ENCODE measurements around the gene DLG2.

DLG2 gene

GRCh38 chr11:84722583-84723108 is 904.5 kb downstream of the DLG2 start:
- no peak overlapping the region for H3K4me2 ChIP-seq (ENCODE audit: low read length)
- no peaks in the 10 kb centered on the region for H3F3A ChIP-seq (ENCODE audit: insufficient read depth, low read length)
- H3K4me3 ChIP-seq (ENCODE audit: low read depth, low read length, poor library complexity, severe bottlenecking): no peak overlapping the region
- no peaks in the 10 kb centered on the region for H3K9me3 ChIP-seq (ENCODE audit: low read length)
- H3K27me3 ChIP-seq (ENCODE audit: insufficient read depth, low read length): no peaks in the 10 kb centered on the region
- peaks cover 17% of the 10 kb centered on the region for H3K4me1 ChIP-seq (ENCODE audit: insufficient read depth, low read length, severe bottlenecking)
- H3K9me2 ChIP-seq (ENCODE audit: low read depth, low read length): no peaks in the 10 kb centered on the region
- H3K36me3 ChIP-seq (ENCODE audit: insufficient read depth, low read length): no peaks in the 10 kb centered on the region
- no peak for TF ChIP-seq EZH2 (IDR thresholded peaks at IDR 0.05; ENCODE audit: borderline replicate concordance, low read length)
- TF ChIP-seq CTCF (IDR thresholded peaks at IDR 0.05; ENCODE audit: low read length): peak; percentile 41
- no peak overlapping the region for H2AFZ ChIP-seq (ENCODE audit: low read length)
- H3K79me2 ChIP-seq (ENCODE audit: insufficient read depth, low read length): no peaks in the 10 kb centered on the region
- H3K27ac ChIP-seq (ENCODE audit: low read depth, low read length, poor library complexity, severe bottlenecking): no peak overlapping the region
- no peaks in the 10 kb centered on the region for H4K20me1 ChIP-seq (ENCODE audit: insufficient read depth, low read length)
- no peak overlapping the region; the same call in 1 of the 2 replicates for H3K9ac ChIP-seq (ENCODE audit: low read length)

GRCh38 chr11:84721561-84721961 is 905.6 kb downstream of the DLG2 start:
- peak overlapping the region; percentile 61 for H3K4me3 ChIP-seq (ENCODE audit: low read depth, low read length, poor library complexity, severe bottlenecking)
- H2AFZ ChIP-seq (ENCODE audit: low read length): no peak overlapping the region
- no peaks in the 10 kb centered on the region for H3K9me3 ChIP-seq (ENCODE audit: low read length)
- no peaks in the 10 kb centered on the region for H3K9me2 ChIP-seq (ENCODE audit: low read depth, low read length)
- no peaks in the 10 kb centered on the region for H3K36me3 ChIP-seq (ENCODE audit: insufficient read depth, low read length)
- H3K4me2 ChIP-seq (ENCODE audit: low read length): peak overlapping the region; percentile 67
- no peaks in the 10 kb centered on the region for H4K20me1 ChIP-seq (ENCODE audit: insufficient read depth, low read length)
- H3K27me3 ChIP-seq (ENCODE audit: insufficient read depth, low read length): no peaks in the 10 kb centered on the region
- H3F3A ChIP-seq (ENCODE audit: insufficient read depth, low read length): no peaks in the 10 kb centered on the region
- H3K27ac ChIP-seq (ENCODE audit: low read depth, low read length, poor library complexity, severe bottlenecking): peak overlapping the region; percentile 88
- no peaks in the 10 kb centered on the region for H3K79me2 ChIP-seq (ENCODE audit: insufficient read depth, low read length)
- peaks cover 17% of the 10 kb centered on the region for H3K4me1 ChIP-seq (ENCODE audit: insufficient read depth, low read length, severe bottlenecking)
- H3K9ac ChIP-seq (ENCODE audit: low read length): peak overlapping the region; percentile 61; the same call in 1 of the 2 replicates
- TF ChIP-seq EZH2 (IDR thresholded peaks at IDR 0.05; ENCODE audit: borderline replicate concordance, low read length): no peak
- no peak for TF ChIP-seq CTCF (IDR thresholded peaks at IDR 0.05; ENCODE audit: low read length)

DNA sequence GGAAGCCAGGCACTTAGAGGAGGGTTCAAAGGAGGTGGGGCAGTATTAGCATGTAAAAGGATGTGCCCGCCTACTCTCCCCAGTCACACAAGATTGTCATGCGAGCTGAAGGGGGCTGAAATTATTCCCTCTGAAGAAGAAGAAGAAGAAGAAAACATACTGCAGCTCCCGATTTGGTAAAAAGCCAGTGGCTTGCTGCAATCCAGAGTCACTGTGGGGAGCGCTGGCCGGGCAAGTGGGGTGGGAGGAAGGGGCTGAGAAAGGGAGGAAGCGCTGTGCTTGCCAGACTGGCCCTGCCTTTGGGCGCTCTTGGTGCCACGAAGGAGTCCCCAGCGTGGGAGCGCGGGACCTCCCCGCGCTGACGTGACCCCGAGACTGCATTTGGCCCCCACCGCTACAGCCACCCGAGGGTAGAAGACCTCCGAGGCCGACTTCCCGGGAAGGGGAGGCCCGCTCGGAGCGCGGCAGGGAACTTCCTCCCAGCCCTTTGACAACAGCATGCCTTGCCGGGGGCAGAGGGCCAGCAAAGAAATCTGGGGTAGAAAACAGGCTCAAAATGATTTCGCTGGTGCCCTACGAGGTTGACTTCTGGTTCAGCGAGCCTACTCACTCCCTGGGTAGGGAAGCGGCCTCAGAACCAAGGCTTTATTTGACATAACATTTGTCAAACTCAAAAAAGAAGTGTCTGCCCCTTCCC is 906.3 kb downstream of the DLG2 start:
- Histone ChIP-seq H3K4me3 (ENCODE audit: low read depth, low read length, poor library complexity, severe bottlenecking) (peak overlapping the region; percentile 61), H3K9me2 (ENCODE audit: low read depth, low read length) (no peaks in the 10 kb centered on the region), H3K27ac (ENCODE audit: low read depth, low read length, poor library complexity, severe bottlenecking) (peak overlapping the region; percentile 88), H3K4me1 (ENCODE audit: insufficient read depth, low read length, severe bottlenecking) (peaks cover 17% of the 10 kb centered on the region), H3K4me2 (ENCODE audit: low read length) (peak overlapping the region; percentile 67), H3K9ac (ENCODE audit: low read length) (peak overlapping the region; percentile 61), H3F3A (ENCODE audit: insufficient read depth, low read length) (no peaks in the 10 kb centered on the region), H4K20me1 (ENCODE audit: insufficient read depth, low read length) (no peaks in the 10 kb centered on the region), H3K79me2 (ENCODE audit: insufficient read depth, low read length) (no peaks in the 10 kb centered on the region), H3K27me3 (ENCODE audit: insufficient read depth, low read length) (no peaks in the 10 kb centered on the region), H2AFZ (ENCODE audit: low read length) (no peak overlapping the region), H3K9me3 (ENCODE audit: low read length) (no peaks in the 10 kb centered on the region), H3K36me3 (ENCODE audit: insufficient read depth, low read length) (no peaks in the 10 kb centered on the region)
- no peak for TF ChIP-seq EZH2 (IDR thresholded peaks at IDR 0.05; ENCODE audit: borderline replicate concordance, low read length)
- no peak for TF ChIP-seq CTCF (IDR thresholded peaks at IDR 0.05; ENCODE audit: low read length)

Data from OCI-LY1 (cell line).